ENCODE results near the gene LIG4. TPM values are rescaled to one million over a fixed set of nuclear protein-coding genes. Genes with fewer than 3 reads are reported as not detected.

The LIG4 gene
- total and polyA plus RNA-seq, 4 donors: 4.3 to 9.5 (median 5.2) TPM

DNA sequence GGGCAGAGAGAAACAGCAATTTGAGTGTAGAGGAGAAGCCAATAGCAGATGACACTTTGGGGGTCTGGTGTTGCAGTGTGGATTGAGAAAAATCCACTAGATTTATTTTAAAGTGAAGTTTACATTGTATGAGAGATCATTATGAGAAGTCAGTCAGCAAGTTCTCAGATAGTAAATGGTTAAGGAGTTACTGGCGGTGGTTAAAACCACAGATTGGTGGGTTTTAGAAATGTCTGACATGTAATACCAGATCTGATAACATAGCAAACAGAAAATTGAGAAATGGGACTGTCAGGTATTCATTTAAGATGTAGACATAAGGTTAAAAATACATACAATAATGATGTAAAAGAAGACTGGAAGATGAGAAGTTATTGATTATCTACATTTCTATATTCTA, 10.1 kb upstream of the LIG4 start:
- H3K36me3 ChIP-seq (ENCODE audit: control insufficient read depth in 4 of 4, insufficient read depth in 3 of 4, low read depth in 1 of 4, low read length in 3 of 4): peaks cover 0 to 3% (median 0%) of the 10 kb centered on the region in 4 donors
- no peaks in the 10 kb centered on the region for H3K9me3 ChIP-seq (ENCODE audit: control insufficient read depth in 4 of 4, low read length in 3 of 4)
- DNase-seq (ENCODE audit: low spot score): no peak
- peaks cover 4 to 26% (median 10%) of the 10 kb centered on the region in 4 donors for H3K4me1 ChIP-seq (ENCODE audit: control insufficient read depth in 4 of 4, insufficient read depth in 4 of 4, low read length in 3 of 4)
- no peak overlapping the region for H3K4me3 ChIP-seq (ENCODE audit: low read depth in 1 of 3, low read length in 3 of 3)
- no peak for TF ChIP-seq FOXA1 (IDR thresholded peaks at IDR 0.05)
- no peak for TF ChIP-seq SP1 (IDR thresholded peaks at IDR 0.05)
- TF ChIP-seq, protein P1, sequence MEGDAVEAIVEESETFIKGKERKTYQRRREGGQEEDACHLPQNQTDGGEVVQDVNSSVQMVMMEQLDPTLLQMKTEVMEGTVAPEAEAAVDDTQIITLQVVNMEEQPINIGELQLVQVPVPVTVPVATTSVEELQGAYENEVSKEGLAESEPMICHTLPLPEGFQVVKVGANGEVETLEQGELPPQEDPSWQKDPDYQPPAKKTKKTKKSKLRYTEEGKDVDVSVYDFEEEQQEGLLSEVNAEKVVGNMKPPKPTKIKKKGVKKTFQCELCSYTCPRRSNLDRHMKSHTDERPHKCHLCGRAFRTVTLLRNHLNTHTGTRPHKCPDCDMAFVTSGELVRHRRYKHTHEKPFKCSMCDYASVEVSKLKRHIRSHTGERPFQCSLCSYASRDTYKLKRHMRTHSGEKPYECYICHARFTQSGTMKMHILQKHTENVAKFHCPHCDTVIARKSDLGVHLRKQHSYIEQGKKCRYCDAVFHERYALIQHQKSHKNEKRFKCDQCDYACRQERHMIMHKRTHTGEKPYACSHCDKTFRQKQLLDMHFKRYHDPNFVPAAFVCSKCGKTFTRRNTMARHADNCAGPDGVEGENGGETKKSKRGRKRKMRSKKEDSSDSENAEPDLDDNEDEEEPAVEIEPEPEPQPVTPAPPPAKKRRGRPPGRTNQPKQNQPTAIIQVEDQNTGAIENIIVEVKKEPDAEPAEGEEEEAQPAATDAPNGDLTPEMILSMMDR (IDR thresholded peaks at IDR 0.05; ENCODE audit: low read depth, low read length, missing input control): no peak
- TF ChIP-seq, protein P2, sequence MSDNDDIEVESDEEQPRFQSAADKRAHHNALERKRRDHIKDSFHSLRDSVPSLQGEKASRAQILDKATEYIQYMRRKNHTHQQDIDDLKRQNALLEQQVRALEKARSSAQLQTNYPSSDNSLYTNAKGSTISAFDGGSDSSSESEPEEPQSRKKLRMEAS (IDR thresholded peaks at IDR 0.05): no peak
- no peak for TF ChIP-seq RAD21 (IDR thresholded peaks at IDR 0.05)
- TF ChIP-seq, protein P3, sequence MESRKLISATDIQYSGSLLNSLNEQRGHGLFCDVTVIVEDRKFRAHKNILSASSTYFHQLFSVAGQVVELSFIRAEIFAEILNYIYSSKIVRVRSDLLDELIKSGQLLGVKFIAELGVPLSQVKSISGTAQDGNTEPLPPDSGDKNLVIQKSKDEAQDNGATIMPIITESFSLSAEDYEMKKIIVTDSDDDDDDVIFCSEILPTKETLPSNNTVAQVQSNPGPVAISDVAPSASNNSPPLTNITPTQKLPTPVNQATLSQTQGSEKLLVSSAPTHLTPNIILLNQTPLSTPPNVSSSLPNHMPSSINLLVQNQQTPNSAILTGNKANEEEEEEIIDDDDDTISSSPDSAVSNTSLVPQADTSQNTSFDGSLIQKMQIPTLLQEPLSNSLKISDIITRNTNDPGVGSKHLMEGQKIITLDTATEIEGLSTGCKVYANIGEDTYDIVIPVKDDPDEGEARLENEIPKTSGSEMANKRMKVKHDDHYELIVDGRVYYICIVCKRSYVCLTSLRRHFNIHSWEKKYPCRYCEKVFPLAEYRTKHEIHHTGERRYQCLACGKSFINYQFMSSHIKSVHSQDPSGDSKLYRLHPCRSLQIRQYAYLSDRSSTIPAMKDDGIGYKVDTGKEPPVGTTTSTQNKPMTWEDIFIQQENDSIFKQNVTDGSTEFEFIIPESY (IDR thresholded peaks at IDR 0.05): no peak
- TF ChIP-seq NR2F2 (IDR thresholded peaks at IDR 0.05): no peak
- no peak for TF ChIP-seq FOXA2 (IDR thresholded peaks at IDR 0.05)
- TF ChIP-seq HNF4A (conservative IDR thresholded peaks at IDR 0.05): no peak
- TF ChIP-seq JUND (IDR thresholded peaks at IDR 0.05): no peak
- TF ChIP-seq TAF1 (conservative IDR thresholded peaks at IDR 0.05): no peak
- TF ChIP-seq, protein P4, sequence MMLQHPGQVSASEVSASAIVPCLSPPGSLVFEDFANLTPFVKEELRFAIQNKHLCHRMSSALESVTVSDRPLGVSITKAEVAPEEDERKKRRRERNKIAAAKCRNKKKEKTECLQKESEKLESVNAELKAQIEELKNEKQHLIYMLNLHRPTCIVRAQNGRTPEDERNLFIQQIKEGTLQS (IDR thresholded peaks at IDR 0.05): no peak
- no peak for TF ChIP-seq EGR1 (IDR thresholded peaks at IDR 0.05; ENCODE audit: low read depth in 2 of 2)
- H3K27ac ChIP-seq (ENCODE audit: low read depth in 1 of 2, low read length in 2 of 2): no peak overlapping the region
- 69% methylated on average over 1 of the region's 1 CpG for WGBS
- no peaks in the 10 kb centered on the region for H3K27me3 ChIP-seq (ENCODE audit: control insufficient read depth in 4 of 4, insufficient read depth in 4 of 4, low read length in 3 of 4)
- H3K9ac ChIP-seq (ENCODE audit: low read depth in 1 of 2, low read length in 2 of 2): no peak overlapping the region

DNA sequence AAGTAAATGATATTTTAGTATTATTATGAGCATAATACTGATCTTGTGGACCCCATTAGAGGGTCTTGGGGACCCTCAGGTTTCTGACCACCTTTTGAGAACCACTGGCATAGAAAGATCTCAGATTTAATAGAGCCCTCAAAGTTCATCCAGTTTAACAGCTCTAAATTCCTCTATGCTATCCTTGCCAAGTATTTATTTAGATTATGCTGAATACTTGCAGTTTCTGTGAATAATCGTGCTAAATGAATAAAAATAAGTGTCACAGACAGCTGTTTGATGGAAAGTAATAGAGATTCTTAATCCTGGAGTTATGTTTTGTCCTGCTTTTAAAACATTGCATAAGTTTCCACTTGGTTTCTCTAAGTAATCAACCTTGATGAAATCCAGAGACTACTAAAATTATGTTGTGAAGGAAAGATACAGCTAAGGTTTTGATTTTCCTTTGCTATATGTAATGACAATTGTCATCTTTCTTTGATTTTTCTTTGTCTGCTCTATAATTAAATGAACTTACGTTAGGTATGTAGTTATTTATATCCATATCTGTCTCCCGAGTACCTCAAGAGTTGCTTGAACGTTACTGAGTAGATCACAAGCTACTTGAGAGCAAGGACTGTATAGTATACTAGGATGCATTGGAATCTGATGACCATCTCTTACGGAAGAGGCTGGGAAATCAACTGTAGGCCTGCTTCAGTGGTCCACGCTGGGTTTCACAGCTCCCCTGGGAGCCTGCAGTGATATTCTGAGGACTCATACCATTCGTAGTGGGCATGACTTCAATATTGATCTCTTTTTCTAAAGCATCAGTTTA, 8.6 kb upstream of the LIG4 start:
- Histone ChIP-seq H3K27me3 (ENCODE audit: control insufficient read depth in 4 of 4, insufficient read depth in 4 of 4, low read length in 3 of 4) (no peaks in the 10 kb centered on the region), H3K9me3 (ENCODE audit: control insufficient read depth in 4 of 4, low read length in 3 of 4) (no peaks in the 10 kb centered on the region), H3K27ac (ENCODE audit: low read depth in 1 of 2, low read length in 2 of 2) (no peak overlapping the region), H3K36me3 (ENCODE audit: control insufficient read depth in 4 of 4, insufficient read depth in 3 of 4, low read depth in 1 of 4, low read length in 3 of 4) (no peaks in the 10 kb centered on the region), H3K4me3 (ENCODE audit: low read depth in 1 of 3, low read length in 3 of 3) (no peak overlapping the region), H3K9ac (ENCODE audit: low read depth in 1 of 2, low read length in 2 of 2) (no peak overlapping the region), H3K4me1 (ENCODE audit: control insufficient read depth in 4 of 4, insufficient read depth in 4 of 4, low read length in 3 of 4) (peaks cover 9 to 30% (median 19%) of the 10 kb centered on the region in 4 donors)
- no peak for TF ChIP-seq SP1 (IDR thresholded peaks at IDR 0.05)
- TF ChIP-seq RXRA (IDR thresholded peaks at IDR 0.05): no peak
- TF ChIP-seq GABPA (IDR thresholded peaks at IDR 0.05 in 1 of 2, conservative IDR thresholded peaks at IDR 0.05 in 1 of 2): no peak
- TF ChIP-seq, protein P1 (IDR thresholded peaks at IDR 0.05; ENCODE audit: low read depth, low read length, missing input control): no peak
- TF ChIP-seq RAD21 (IDR thresholded peaks at IDR 0.05): no peak
- no peak for TF ChIP-seq JUND (IDR thresholded peaks at IDR 0.05)
- TF ChIP-seq EGR1 (IDR thresholded peaks at IDR 0.05; ENCODE audit: low read depth in 2 of 2): no peak
- TF ChIP-seq YY1 (IDR thresholded peaks at IDR 0.05): no peak
- no peak for TF ChIP-seq NR2F2 (IDR thresholded peaks at IDR 0.05)
- TF ChIP-seq, protein P3 (IDR thresholded peaks at IDR 0.05): no peak
- TF ChIP-seq, protein P4 (IDR thresholded peaks at IDR 0.05): no peak
- no peak for DNase-seq (ENCODE audit: low spot score)
- 91% methylated on average over 7 of the region's 7 CpGs for WGBS
